EL (cell line): Measurements from ENCODE around the gene TKT.
A peak's percentile ranks its signal among the peaks of the same experiment; 100 is the strongest.

Experiments used
- DNase-seq: peaks from one replicate; pipeline ENCODE4 v3.0.0-alpha.2; 2016

Gene TKT

DNA sequence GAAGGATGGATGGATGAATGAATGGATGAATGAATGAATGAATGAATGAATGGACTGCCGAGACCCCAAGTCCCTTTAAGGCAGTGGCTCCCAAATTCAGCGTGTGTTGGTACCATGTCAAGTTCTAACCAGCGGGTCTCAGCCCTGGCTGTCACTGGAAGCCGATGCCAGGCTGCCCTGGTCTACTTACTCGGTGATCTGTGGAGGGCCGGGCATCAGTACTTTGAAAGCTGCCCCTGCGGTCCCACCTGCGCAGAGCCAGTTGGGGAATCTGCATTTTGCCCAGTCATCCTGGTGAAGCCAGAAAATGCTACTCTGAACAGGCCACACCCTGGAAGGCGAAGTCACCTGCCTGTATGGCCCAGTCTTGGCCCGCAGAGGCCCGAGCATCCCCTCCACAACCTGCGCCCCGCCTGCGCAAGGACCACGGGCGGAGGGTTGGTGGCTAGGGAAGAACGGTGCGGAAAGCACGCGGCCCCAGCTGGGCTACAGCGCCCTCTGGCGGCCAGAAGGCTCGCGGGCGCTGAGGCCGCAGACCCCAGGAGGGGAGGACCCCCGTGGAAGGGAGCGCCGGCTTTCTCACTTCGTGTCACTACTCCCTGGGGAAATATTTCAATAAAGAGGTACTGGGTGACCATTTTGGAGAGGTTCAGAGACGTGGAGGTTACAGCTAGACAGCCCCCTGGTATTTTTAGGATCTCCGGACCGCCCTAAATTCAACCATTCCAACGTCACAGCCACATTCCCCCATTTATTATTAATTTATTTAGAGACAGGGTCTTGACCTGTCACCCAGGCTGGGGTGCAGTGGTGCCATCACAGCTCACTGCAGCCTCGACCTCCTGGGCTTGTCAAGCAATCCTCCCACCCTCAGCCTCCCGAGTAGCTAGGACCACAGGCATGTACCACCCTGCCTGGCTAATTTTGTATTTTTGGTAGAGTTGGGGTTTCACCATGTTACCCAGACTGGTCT lies 59.9 kb downstream of the TKT start:
- DNase-seq = peak; percentile 41

DNA sequence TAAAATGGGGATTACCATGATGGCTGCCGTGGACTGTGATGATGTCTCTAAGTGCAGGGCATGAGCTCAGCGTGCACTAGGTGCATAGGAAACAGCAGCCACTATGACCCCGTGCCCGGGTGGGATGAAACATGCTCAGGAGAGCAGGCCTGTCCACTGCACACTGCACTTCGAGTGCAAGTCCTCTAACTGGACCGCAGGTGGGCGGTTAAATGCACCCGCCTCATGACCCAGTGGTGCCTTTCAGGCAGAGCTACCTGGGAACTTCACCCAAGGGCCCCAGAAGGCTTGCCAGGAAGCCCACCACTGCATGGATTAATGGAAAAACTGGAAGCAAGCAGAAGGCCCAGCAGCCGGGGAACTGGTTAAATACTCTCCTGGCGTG lies 60.8 kb downstream of the TKT start:
- no peak for DNase-seq

DNA sequence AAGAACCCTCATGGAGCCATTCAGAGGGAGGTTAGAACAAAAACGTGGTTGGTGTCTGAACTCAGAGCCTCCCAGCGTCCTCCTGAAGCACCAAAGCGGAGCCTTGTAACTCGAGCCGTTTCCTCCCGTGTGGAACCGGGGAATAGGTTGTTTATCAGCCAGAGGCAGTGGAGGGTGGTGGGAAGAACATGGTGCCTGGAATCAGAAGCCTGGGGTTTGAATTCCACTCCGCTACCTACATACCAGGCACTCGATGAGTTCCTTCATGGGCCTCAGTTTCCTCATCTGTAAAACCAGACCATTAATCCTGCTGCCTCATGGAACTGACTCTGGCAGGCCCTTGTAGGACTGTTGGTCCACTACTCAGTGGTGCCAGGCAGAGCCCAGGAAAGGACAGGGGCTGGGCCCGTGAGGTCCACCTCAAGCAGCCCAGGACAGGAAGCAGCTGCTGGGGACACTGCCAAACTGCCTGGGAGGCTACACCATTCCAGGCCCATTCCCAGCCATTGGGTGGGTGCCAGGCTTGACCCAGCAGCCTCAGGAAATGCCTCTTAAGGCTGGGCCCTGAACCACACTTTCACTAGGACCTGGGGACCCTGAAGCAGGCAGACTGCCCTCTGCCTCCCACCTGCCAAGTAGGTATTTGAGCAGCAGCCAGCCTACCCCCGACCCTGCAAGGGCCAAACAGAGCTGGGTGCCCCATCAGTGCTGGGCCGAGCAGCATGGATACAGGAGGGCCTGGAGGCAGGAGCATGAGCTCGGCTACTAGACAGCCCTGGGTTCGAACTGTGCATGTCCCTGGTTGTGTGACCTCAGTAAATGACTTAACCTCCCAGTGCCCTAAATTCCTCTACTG lies 61.4 kb downstream of the TKT start:
- peak; percentile 64 for DNase-seq

- no peak for DNase-seq
These were observed 62.2 kb downstream of the TKT start for GRCh38 chr3:53193466-53194209.

DNA sequence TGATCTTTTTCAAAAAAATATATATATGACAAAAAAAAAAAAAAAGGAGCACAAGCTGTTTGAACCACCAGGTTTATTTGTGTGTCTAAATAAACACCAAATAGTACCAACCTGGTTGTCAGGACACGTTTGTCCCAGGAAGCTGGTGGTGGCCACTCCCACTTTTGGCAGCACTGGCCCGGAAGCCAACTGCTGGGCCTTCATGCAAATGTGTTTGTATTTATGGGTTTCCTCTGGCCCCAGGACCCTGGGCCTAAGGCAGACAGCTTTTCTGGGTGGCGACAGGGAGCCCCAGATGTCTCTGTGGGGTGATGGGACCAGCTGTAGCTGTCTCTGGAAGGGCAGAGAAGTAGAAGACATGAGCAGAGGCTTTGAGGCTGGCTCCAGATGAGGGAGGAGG lies 63.2 kb downstream of the TKT start:
- no peak for DNase-seq

DNA sequence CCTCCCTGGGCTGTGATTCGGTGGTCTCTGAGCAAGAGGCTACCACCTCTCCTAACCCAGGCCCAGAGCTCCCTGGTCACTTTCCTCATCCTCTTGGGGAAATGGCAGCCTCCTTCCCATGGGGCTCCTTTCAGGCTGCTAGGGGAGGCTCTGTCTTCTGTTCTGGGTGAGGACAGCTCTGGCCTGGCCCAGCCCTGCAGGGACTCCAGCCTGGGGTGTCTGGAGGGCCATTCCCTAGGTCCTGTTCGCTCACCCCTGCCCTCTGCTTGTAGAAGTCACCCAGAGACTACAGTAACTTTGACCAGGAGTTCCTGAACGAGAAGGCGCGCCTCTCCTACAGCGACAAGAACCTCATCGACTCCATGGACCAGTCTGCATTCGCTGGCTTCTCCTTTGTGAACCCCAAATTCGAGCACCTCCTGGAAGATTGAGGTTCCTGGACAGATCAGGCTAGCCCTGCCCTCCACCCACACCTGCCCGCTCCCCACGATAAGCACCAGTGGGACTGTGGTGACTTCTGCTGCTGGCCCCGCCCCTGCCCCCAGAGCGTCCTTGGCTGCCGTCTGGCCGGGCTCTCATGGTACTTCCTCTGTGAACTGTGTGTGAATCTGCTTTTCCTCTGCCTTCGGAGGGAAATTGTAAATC lies 63.9 kb downstream of the TKT start:
- DNase-seq = no peak

GRCh38 chr3:53190659-53191058 lies 65.2 kb downstream of the TKT start:
- DNase-seq = no peak

DNA sequence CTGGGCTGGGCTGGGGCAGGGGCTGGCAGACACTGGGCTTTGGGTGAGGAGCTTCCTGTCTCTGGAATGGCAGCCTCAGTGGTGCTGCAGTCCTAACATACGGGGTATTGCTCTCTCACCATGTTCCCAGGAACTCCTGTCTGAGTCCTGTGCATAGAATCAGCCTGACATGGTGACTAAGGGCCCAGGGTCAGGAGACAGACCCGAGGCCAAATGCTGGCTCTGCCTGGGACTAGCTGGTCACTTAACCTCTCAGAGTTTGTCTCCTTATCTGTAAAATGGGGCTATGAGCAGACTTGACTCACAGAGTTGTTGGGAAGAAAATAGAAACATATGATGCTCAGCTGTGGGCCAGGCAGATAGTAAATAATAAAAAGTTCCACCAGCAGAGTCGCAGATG lies 66.5 kb downstream of the TKT start:
- no peak for DNase-seq

DNA sequence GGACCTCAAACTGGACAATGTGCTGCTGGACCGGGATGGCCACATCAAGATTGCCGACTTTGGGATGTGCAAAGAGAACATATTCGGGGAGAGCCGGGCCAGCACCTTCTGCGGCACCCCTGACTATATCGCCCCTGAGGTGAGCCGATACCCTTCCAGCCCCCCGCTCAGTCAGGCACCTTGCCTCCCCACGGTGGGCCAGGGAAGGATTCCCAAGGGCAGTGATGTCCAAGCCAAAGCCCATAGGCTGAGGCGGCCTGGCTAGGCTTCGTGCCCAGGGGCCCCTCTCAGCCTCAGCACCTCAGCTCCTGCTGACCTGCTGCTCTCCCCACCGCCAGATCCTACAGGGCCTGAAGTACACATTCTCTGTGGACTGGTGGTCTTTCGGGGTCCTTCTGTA lies 67.1 kb downstream of the TKT start:
- DNase-seq = no peak

- no peak for DNase-seq
These were observed 67.6 kb downstream of the TKT start for GRCh38 chr3:53188136-53188685.

GRCh38 chr3:53187430-53187829 lies 68.4 kb downstream of the TKT start:
- peak; percentile 29 for DNase-seq

- no peak for DNase-seq
These were observed 69.1 kb downstream of the TKT start for GRCh38 chr3:53186726-53187125.

GRCh38 chr3:53185761-53186465 lies 69.9 kb downstream of the TKT start:
- no peak for DNase-seq

DNA sequence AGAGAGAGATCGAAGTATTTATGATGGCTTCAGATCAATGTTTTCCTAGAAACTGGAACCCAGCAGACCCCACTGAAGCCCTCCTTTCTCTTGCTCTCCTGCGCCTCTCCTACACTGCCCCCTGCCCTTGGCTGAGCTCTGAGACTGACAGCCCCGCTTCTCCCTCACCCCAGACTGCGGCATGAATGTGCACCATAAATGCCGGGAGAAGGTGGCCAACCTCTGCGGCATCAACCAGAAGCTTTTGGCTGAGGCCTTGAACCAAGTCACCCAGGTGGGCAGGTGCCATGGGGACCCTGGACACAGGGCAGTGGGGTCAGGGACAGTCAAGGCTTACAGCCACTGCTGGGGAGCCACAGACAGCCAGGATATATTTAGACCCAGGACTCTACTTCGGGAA lies 71.1 kb downstream of the TKT start:
- no peak for DNase-seq

- DNase-seq = no peak
These were observed 72.3 kb downstream of the TKT start for GRCh38 chr3:53183514-53183913.

DNA sequence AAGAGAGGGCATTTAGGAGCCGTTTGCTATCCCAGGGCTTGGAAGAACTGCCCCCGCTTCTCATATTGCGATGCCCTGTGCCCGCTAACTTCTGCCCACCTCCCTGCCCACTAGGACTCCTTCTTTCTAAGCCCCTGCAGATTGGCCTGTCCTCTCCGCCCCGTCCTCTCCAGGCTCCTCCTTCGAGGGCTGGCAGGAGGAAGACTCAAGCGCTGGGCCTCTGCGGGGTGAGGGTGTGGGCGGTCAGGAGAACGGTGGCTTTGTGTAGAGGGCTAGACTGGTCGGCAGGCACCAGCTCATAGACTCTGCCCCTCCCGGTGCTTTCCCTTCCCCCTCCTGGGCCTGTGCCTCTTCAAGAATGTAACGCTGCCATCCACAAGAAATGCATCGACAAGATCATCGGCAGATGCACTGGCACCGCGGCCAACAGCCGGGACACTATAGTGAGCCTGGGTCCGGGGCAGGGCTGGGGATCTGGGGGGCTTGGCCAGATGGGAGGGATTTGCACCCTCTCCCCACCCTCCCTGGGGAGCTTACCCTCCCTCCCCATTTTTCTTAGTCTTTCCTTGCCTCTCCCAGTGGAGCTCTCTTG lies 73.0 kb downstream of the TKT start:
- no peak for DNase-seq

- no peak for DNase-seq
These were observed 74.3 kb downstream of the TKT start for GRCh38 chr3:53181528-53181927.

DNA sequence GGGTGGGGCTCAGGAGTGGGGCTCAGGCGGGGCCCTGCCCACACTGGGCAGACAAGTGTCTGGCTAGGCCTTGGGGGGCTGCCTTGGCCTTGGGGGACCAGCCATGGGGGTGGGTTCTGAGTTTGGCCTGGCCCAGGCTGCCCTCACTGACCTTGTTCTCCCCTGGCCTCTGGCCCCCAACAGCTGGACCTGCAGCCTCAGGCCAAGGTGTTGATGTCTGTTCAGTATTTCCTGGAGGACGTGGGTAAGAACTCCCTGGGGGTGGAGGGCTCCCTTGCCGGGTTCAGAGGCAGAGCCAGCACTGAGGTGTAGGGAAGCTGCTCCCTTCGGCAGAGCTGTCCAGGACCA lies 74.8 kb downstream of the TKT start:
- no peak for DNase-seq

DNA sequence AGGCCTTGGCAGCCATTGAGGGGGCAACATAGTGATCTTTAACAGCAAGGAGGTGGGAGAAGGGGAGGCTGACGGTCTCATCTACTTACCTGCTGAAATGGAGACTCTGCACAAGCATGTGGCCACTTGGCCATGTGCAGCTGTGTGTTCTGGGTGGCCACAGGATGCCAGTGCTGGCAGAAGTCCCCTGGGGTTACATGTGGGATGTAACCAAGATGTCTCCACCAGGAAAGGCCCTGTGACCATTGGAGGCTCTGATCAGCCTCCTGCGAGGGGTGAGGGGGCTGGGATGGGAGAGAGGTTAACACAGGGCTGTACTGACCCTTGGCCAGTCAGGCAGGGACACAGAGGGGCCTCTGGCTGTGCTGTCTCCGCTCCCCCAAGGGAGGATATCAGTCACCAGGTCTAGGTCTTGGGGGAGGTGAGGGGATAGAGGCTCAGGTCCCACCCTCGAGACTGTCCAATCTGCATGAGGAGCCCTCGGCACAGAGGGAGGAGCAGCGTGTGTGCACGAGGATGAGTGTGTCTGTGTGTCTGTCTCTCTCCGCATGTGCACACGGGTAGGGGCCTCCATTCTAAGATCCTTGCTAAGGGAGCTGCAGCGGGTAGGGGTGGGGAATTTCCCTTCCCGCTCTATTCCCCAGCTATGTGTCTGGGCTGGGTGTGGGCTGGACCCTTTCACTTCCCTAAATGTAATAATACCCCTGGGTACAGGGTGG lies 75.4 kb downstream of the TKT start:
- DNase-seq = no peak

DNA sequence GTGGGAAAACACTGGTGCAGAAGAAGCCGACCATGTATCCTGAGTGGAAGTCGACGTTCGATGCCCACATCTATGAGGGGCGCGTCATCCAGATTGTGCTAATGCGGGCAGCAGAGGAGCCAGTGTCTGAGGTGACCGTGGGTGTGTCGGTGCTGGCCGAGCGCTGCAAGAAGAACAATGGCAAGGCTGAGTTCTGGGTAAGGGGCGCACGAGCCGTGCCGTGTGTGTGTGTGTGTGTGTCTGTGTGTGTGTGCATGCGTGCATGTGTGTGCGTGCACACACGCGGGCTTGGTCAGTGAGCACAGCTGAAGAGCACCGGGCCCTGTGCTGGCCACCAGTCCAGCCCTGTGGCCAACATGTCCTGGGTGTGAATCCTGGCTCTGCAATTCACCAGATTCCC lies 76.2 kb downstream of the TKT start:
- no peak for DNase-seq

DNA sequence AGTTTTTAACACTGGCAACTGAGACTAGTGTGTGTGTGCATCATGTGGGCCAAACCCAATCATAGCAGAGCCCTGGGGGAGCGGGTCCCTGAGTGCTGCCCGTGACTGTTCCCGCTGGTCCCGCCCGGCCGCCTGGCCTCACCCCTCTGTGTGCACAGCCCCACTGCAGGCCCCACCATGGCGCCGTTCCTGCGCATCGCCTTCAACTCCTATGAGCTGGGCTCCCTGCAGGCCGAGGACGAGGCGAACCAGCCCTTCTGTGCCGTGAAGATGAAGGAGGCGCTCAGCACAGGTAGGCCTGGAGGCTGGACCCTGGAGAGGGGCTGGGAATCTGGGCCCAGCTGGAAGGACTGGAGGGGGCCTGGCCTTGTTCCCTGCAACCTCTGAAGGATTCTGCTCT lies 77.6 kb downstream of the TKT start:
- DNase-seq = no peak
